ENCODE measurements around the gene KLF2.

Gene KLF2

DNA sequence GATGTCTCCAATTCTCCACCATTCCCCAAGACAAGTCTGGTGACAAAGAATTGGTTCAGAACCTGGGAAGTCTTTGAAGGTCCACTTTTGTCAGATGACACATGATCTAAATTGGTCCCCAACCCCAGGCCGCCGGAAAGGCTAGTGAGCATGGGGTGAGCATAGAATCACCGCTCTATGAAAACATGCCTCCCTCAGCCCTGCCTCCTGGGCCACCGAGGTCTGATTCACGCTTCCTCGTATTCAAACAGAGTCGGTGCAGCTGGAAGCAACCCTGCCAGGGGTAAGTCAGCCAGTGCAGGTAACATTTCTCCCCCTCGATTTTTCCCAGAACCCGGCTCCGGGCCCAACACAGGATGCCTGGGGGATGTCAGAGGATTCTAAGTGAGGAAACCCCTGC is 33.9 kb upstream of the KLF2 start:
- no peaks in the 10 kb centered on the region for H3K4me1 ChIP-seq (ENCODE audit: insufficient read depth, low read length, severe bottlenecking)
- TF ChIP-seq, protein P1, sequence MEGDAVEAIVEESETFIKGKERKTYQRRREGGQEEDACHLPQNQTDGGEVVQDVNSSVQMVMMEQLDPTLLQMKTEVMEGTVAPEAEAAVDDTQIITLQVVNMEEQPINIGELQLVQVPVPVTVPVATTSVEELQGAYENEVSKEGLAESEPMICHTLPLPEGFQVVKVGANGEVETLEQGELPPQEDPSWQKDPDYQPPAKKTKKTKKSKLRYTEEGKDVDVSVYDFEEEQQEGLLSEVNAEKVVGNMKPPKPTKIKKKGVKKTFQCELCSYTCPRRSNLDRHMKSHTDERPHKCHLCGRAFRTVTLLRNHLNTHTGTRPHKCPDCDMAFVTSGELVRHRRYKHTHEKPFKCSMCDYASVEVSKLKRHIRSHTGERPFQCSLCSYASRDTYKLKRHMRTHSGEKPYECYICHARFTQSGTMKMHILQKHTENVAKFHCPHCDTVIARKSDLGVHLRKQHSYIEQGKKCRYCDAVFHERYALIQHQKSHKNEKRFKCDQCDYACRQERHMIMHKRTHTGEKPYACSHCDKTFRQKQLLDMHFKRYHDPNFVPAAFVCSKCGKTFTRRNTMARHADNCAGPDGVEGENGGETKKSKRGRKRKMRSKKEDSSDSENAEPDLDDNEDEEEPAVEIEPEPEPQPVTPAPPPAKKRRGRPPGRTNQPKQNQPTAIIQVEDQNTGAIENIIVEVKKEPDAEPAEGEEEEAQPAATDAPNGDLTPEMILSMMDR (IDR thresholded peaks at IDR 0.05; ENCODE audit: low read length) = no peak
- no peak for TF ChIP-seq EZH2 (IDR thresholded peaks at IDR 0.05; ENCODE audit: borderline replicate concordance, low read length)
- H3K9me3 ChIP-seq (ENCODE audit: low read length) = no peaks in the 10 kb centered on the region
- H3F3A ChIP-seq (ENCODE audit: insufficient read depth, low read length) = no peaks in the 10 kb centered on the region
- H3K9ac ChIP-seq (ENCODE audit: low read length) = no peak overlapping the region
- no peaks in the 10 kb centered on the region for H3K36me3 ChIP-seq (ENCODE audit: insufficient read depth, low read length)
- H4K20me1 ChIP-seq (ENCODE audit: insufficient read depth, low read length) = no peaks in the 10 kb centered on the region
- no peak overlapping the region for H3K4me3 ChIP-seq (ENCODE audit: low read depth, low read length, poor library complexity, severe bottlenecking)
- H2AFZ ChIP-seq (ENCODE audit: low read length) = no peak overlapping the region
- no peaks in the 10 kb centered on the region for H3K9me2 ChIP-seq (ENCODE audit: low read depth, low read length)
- H3K27ac ChIP-seq (ENCODE audit: low read depth, low read length, poor library complexity, severe bottlenecking) = no peak overlapping the region
- H3K27me3 ChIP-seq (ENCODE audit: insufficient read depth, low read length) = 0 out of 2 replicates have a peak, but pooled peaks cover 3% of the 10 kb centered on the region
- H3K4me2 ChIP-seq (ENCODE audit: low read length) = no peak overlapping the region
- H3K79me2 ChIP-seq (ENCODE audit: insufficient read depth, low read length) = no peaks in the 10 kb centered on the region

DNA sequence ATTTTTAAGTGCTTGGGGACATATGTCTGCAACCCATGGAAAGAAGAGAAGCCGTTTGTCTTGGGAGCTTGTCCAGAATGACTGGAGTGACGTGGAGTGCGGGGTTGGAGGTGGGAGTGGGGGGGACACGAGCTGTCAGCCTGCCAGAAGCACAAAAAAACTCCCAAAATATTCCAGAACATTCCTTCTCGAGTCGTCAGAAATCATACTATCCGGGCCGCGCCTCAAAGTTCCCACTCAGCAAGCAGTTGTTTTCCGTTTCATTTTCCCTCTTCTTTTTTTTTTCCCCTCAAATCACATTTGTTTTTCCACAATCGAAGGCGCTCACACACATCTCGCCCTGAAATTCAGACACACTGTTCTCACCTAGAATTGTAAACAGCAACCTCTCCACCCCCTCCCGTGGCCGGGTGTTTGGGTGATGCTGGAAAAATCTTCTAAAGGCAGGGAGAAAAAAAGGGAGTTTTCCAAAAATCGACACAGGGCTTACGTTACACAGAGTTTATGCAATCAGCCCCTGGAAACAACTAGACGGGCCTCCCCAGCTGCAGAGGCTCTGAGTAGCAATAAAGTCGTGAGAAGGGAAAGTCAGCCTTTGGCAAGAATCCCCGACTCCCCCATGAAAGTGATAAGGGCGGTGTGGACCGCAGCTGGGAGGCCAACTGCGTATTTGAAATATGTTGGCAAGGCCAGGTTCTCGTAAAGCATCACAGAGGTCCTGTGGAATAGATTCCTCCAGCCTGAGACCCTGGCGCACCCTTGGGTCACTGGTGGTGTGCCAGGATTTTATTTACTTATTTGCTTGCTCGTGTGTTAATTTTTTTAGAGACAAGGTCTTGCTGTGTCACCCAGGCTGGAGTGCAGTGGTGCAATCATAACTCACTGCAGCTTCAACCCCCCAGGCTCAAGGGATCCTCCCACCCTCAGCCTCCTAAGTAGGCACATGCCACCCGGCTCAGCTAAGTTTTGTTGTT is 31.2 kb upstream of the KLF2 start:
- Histone ChIP-seq H3K4me1 (ENCODE audit: insufficient read depth, low read length, severe bottlenecking) (no peaks in the 10 kb centered on the region), H3K9me2 (ENCODE audit: low read depth, low read length) (no peaks in the 10 kb centered on the region), H3K36me3 (ENCODE audit: insufficient read depth, low read length) (no peaks in the 10 kb centered on the region), H3K4me2 (ENCODE audit: low read length) (no peak overlapping the region), H3F3A (ENCODE audit: insufficient read depth, low read length) (no peaks in the 10 kb centered on the region), H3K9me3 (ENCODE audit: low read length) (no peaks in the 10 kb centered on the region), H3K79me2 (ENCODE audit: insufficient read depth, low read length) (no peaks in the 10 kb centered on the region), H3K4me3 (ENCODE audit: low read depth, low read length, poor library complexity, severe bottlenecking) (no peak overlapping the region), H2AFZ (ENCODE audit: low read length) (no peak overlapping the region), H4K20me1 (ENCODE audit: insufficient read depth, low read length) (no peaks in the 10 kb centered on the region), H3K27me3 (ENCODE audit: insufficient read depth, low read length) (0 out of 2 replicates have a peak, but pooled peaks cover 3% of the 10 kb centered on the region), H3K9ac (ENCODE audit: low read length) (no peak overlapping the region), H3K27ac (ENCODE audit: low read depth, low read length, poor library complexity, severe bottlenecking) (no peak overlapping the region)
- TF ChIP-seq EZH2 (IDR thresholded peaks at IDR 0.05; ENCODE audit: borderline replicate concordance, low read length) = no peak
- TF ChIP-seq, protein P1 (IDR thresholded peaks at IDR 0.05; ENCODE audit: low read length) = no peak

DNA sequence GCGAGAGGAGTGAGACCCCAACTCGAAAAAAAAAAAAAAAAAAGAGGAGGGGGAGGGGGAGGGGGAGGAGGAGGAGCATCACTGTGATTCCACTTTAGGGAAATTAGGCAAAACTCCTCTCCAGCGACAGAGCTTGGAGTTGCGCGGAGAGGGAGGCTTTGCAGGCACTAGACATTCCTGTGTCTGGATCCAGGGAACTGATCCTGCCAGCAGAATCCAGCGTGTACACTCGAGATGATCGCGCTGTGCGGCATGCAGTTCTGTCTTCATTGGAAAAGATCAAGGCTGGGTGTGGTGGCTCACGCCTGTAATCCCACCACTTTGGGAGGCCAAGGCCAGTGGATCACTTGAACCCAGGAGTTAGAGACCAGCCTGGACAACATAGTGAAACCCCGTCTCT is 29.6 kb upstream of the KLF2 start:
- Histone ChIP-seq H3K4me2 (ENCODE audit: low read length) (no peak overlapping the region), H3K9me3 (ENCODE audit: low read length) (no peaks in the 10 kb centered on the region), H2AFZ (ENCODE audit: low read length) (no peak overlapping the region), H3K9me2 (ENCODE audit: low read depth, low read length) (no peaks in the 10 kb centered on the region), H3K36me3 (ENCODE audit: insufficient read depth, low read length) (no peaks in the 10 kb centered on the region), H3K4me1 (ENCODE audit: insufficient read depth, low read length, severe bottlenecking) (no peaks in the 10 kb centered on the region), H3K27ac (ENCODE audit: low read depth, low read length, poor library complexity, severe bottlenecking) (no peak overlapping the region), H4K20me1 (ENCODE audit: insufficient read depth, low read length) (no peaks in the 10 kb centered on the region), H3K27me3 (ENCODE audit: insufficient read depth, low read length) (no peaks in the 10 kb centered on the region), H3F3A (ENCODE audit: insufficient read depth, low read length) (no peaks in the 10 kb centered on the region), H3K9ac (ENCODE audit: low read length) (no peak overlapping the region), H3K4me3 (ENCODE audit: low read depth, low read length, poor library complexity, severe bottlenecking) (no peak overlapping the region), H3K79me2 (ENCODE audit: insufficient read depth, low read length) (no peaks in the 10 kb centered on the region)
- no peak for TF ChIP-seq EZH2 (IDR thresholded peaks at IDR 0.05; ENCODE audit: borderline replicate concordance, low read length)

Data from OCI-LY1 (cell line).